SK-N-SH (cell line): ENCODE data around the gene COL9A3. TPM values are rescaled to one million over a fixed set of nuclear protein-coding genes. Genes with fewer than 3 reads are reported as not detected.
A peak's percentile ranks its signal among the peaks of the same experiment; 100 is the strongest.

Source experiments
- CTCF ChIA-PET: fragments of 300-600, 350-600 bp; formaldehyde crosslinking; extraction: SDS; loops from one replicate; lab custom pipeline; 2021; lab: Yijun Ruan, JAX
- POLR2A ChIA-PET: fragments of 350-600 bp; sonication (Branson Sonifier 250); formaldehyde crosslinking; extraction: SDS; loops from one replicate; lab custom pipeline; 2020; ENCODE audit warnings: antibody characterized with exemption, inconsistent platforms; lab: Yijun Ruan, JAX
- DNase-seq: peaks from one replicate; pipeline ENCODE4 v3.0.0; 2012
- H2AFZ ChIP-seq: fragments of 200-600 bp; sonication (generic); 2 replicates; pipeline ENCODE4 v1.8.1; 2016; ENCODE audit warnings: antibody characterized with exemption, mild to moderate bottlenecking, low read depth
- H3F3A ChIP-seq: fragments of 200-600 bp; sonication (generic); replicated peaks from 2 replicates; pipeline ENCODE3; 2016; ENCODE audit warnings: antibody characterized with exemption, mild to moderate bottlenecking; ENCODE audit not compliant: insufficient read depth
- H3K27ac ChIP-seq, 2 experiments: fragments of 200-500 bp in 1 of 2; fragments of 200-600 bp in 1 of 2; sonication (Bioruptor generic) in 1 of 2; sonication (generic), shearing (Covaris generic) in 1 of 2; 2 replicates each; pipeline versions ENCODE4 v1.5.1 to v1.6.1; 2014 to 2016; ENCODE audit warnings: low read depth in 2 of 2, inconsistent platforms in 1 of 2, low read length in 1 of 2, mild to moderate bottlenecking in 1 of 2, mixed read lengths in 1 of 2
- H3K27me3 ChIP-seq: fragments of 200-600 bp; sonication (generic), shearing (Covaris generic); 2 replicates; pipeline ENCODE4 v1.6.1; 2016; ENCODE audit warnings: mixed run types; ENCODE audit not compliant: insufficient read depth
- H3K36me3 ChIP-seq, 2 experiments: fragments of 200-500 bp in 1 of 2; fragments of 200-600 bp in 1 of 2; sonication (Bioruptor generic) in 1 of 2; sonication (generic) in 1 of 2; replicated peaks in 1 of 2; 2 replicates each; pipeline versions ENCODE3 to v1.5.1; 2014 to 2016; ENCODE audit warnings: low read length in 1 of 2, mild to moderate bottlenecking in 1 of 2; ENCODE audit not compliant: insufficient read depth in 2 of 2, control insufficient read depth in 1 of 2
- H3K4me1 ChIP-seq, 2 experiments: fragments of 200-500 bp in 1 of 2; fragments of 200-600 bp in 1 of 2; sonication (Bioruptor generic) in 1 of 2; sonication (generic), shearing (Covaris generic) in 1 of 2; 2 replicates each; pipeline versions ENCODE4 v1.5.1 to v1.6.1; 2014 to 2016; ENCODE audit warnings: low read depth in 1 of 2, low read length in 1 of 2, mixed run types in 1 of 2; ENCODE audit not compliant: insufficient read depth in 2 of 2, control insufficient read depth in 1 of 2
- H3K4me2 ChIP-seq: fragments of 200-600 bp; sonication (generic), shearing (Covaris generic); 2 replicates; pipeline ENCODE4 v1.6.1; 2017; ENCODE audit warnings: mixed run types
- H3K4me3 ChIP-seq, 2 experiments: fragments of 200-500 bp in 1 of 2; fragments of 200-600 bp in 1 of 2; sonication (Bioruptor generic) in 1 of 2; sonication (generic), shearing (Covaris generic) in 1 of 2; 2 replicates each; pipeline versions ENCODE4 v1.5.1 to v1.8.1; 2014 to 2016; ENCODE audit warnings: low read depth in 2 of 2, inconsistent platforms in 1 of 2, low read length in 1 of 2, mild to moderate bottlenecking in 1 of 2, mixed read lengths in 1 of 2, moderate library complexity in 1 of 2
- H3K79me2 ChIP-seq: fragments of 200-600 bp; sonication (generic); 2 replicates; pipeline ENCODE4 v1.8.1; 2017; ENCODE audit warnings: mild to moderate bottlenecking; ENCODE audit not compliant: insufficient read depth
- H3K9ac ChIP-seq: fragments of 200-600 bp; sonication (generic); 2 replicates; pipeline ENCODE4 v1.6.1; 2017; ENCODE audit warnings: mixed run types
- H3K9me2 ChIP-seq: fragments of 200-600 bp; sonication (generic); 2 replicates; pipeline ENCODE4 v1.6.1; 2017; ENCODE audit warnings: mixed run types
- H3K9me3 ChIP-seq: fragments of 200-600 bp; sonication (generic); 2 replicates; pipeline ENCODE4 v1.6.1; 2017; ENCODE audit warnings: mixed run types, mild to moderate bottlenecking, moderate library complexity
- H4K20me1 ChIP-seq: fragments of 200-600 bp; sonication (generic); 2 replicates; pipeline ENCODE4 v1.6.1; 2017; ENCODE audit warnings: mild to moderate bottlenecking, mixed run types; ENCODE audit not compliant: insufficient read depth
- CHD2 ChIP-seq: fragments of 150-350 bp; IDR thresholded peaks from 2 replicates; pipeline ENCODE4 v1.6.1; 2018; ENCODE audit warnings: low read length; ENCODE audit not compliant: partially characterized antibody
- CTCF ChIP-seq: fragments of 200-600 bp; sonication (generic); IDR thresholded peaks from 2 replicates; pipeline ENCODE4 v1.6.1; 2017; ENCODE audit warnings: antibody characterized with exemption, mild to moderate bottlenecking, moderate library complexity
- ELF1 ChIP-seq: IDR thresholded peaks from 2 replicates; pipeline ENCODE4 v1.4.0; 2012
- EP300 ChIP-seq, 2 experiments: IDR thresholded peaks; 2 replicates each; pipeline versions ENCODE4 v1.4.0 to v1.6.1; 2012; ENCODE audit warnings: borderline replicate concordance in 1 of 2, low read depth in 1 of 2, low read length in 1 of 2
- FOXJ3 ChIP-seq: sonication (generic); formaldehyde crosslinking; IDR thresholded peaks from 2 replicates; pipeline ENCODE4 v1.5.1; 2020; ENCODE audit warnings: mild to moderate bottlenecking, missing genetic modification reagents
- GATA2 ChIP-seq: sonication (generic); formaldehyde crosslinking; IDR thresholded peaks from 2 replicates; pipeline ENCODE4 v1.5.0; 2020; ENCODE audit warnings: mild to moderate bottlenecking, missing genetic modification reagents
- MEF2A ChIP-seq: IDR thresholded peaks from 2 replicates; pipeline ENCODE4 v1.4.0; 2012; ENCODE audit warnings: low read depth, borderline replicate concordance
- NFIC ChIP-seq: IDR thresholded peaks from 2 replicates; pipeline ENCODE4 v1.4.0; 2012; ENCODE audit warnings: borderline replicate concordance
- NRF1 ChIP-seq: IDR thresholded peaks from 2 replicates; pipeline ENCODE4 v1.6.1; 2012; ENCODE audit warnings: low read depth, mild to moderate bottlenecking, low read length
- PBX3 ChIP-seq: IDR thresholded peaks from 2 replicates; pipeline ENCODE4; 2012
- POLR2AphosphoS5 ChIP-seq: IDR thresholded peaks from 2 replicates; pipeline ENCODE4 v1.6.1; 2012; ENCODE audit warnings: low read depth, low read length
- RCOR1 ChIP-seq: fragments of 150-350 bp; IDR thresholded peaks from 2 replicates; pipeline ENCODE4 v1.6.1; 2017; ENCODE audit warnings: antibody characterized with exemption, low read length
- REST ChIP-seq: IDR thresholded peaks from 2 replicates; pipeline ENCODE4 v1.6.1; 2012; ENCODE audit warnings: mild to moderate bottlenecking, low read depth, low read length, moderate library complexity
- RFX5 ChIP-seq: IDR thresholded peaks from 2 replicates; pipeline ENCODE4 v1.6.1; 2012; ENCODE audit warnings: mild to moderate bottlenecking, improper control_type of control experiment, low read length
- RXRA ChIP-seq: IDR thresholded peaks from 2 replicates; pipeline ENCODE4 v1.4.0; 2012; ENCODE audit warnings: low read depth, mild to moderate bottlenecking, borderline replicate concordance
- SIN3A ChIP-seq: IDR thresholded peaks from 2 replicates; pipeline ENCODE4 v1.6.1; 2012; ENCODE audit warnings: low read depth, mild to moderate bottlenecking, low read length, moderate library complexity, borderline replicate concordance
- SMC3 ChIP-seq: IDR thresholded peaks from 2 replicates; pipeline ENCODE4 v1.6.1; 2012; ENCODE audit warnings: low read depth, low read length, improper control_type of control experiment
- TEAD4 ChIP-seq: IDR thresholded peaks from 2 replicates; pipeline ENCODE4 v1.4.0; 2012; ENCODE audit warnings: mild to moderate bottlenecking, borderline replicate concordance; ENCODE audit not compliant: insufficient read depth
- YY1 ChIP-seq: IDR thresholded peaks from 2 replicates; pipeline ENCODE4 v1.4.0; 2012; ENCODE audit warnings: low read depth, mild to moderate bottlenecking
- WGBS: methylation state at CpG from one replicate; pipeline ENCODE4 v1.1.6; 2017; ENCODE audit warnings: low lambda C conversion rate; 5-methylcytosine and 5-hydroxymethylcytosine counted together
- polyA plus RNA-seq, 3 experiments: library from polyadenylated mRNA; depleted of rRNA; stranded (reverse); fragments of >200 nt; gene quantifications; 2 replicates each; pipeline ENCODE4 v1.2.3, GENCODE V29; 2012
- TF ChIP-seq, protein P1 (sequence below): IDR thresholded peaks from 2 replicates; pipeline ENCODE4 v1.4.0; 2012; ENCODE audit warnings: low read depth

Gene COL9A3
- polyA plus RNA-seq, 1 of the 3 experiments (the other 2 are of a cell fraction), result 2.5 TPM

- H3K9me2 ChIP-seq, result no peaks in the 10 kb centered on the region
- peaks cover 19% of the 10 kb centered on the region in 2 experiments; a peak in 2 of 4 replicates for H3K4me1 ChIP-seq
- H3K27me3 ChIP-seq, result no peaks in the 10 kb centered on the region
- H4K20me1 ChIP-seq, result 0 out of 2 replicates have a peak, but pooled peaks cover 8% of the 10 kb centered on the region
- no peak for TF ChIP-seq CTCF
- no peak for TF ChIP-seq MEF2A
- TF ChIP-seq YY1, result no peak
- no peak for TF ChIP-seq SIN3A
- no peak for TF ChIP-seq POLR2AphosphoS5
- no peak for TF ChIP-seq EP300 (IDR thresholded peaks at IDR 0.05; ENCODE audit: borderline replicate concordance in 1 of 2, low read depth in 1 of 2, low read length in 1 of 2)
- TF ChIP-seq, protein P1, sequence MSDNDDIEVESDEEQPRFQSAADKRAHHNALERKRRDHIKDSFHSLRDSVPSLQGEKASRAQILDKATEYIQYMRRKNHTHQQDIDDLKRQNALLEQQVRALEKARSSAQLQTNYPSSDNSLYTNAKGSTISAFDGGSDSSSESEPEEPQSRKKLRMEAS, result no peak
- no peak for TF ChIP-seq NRF1
- no peak for TF ChIP-seq NFIC
- no peak for TF ChIP-seq PBX3
- no peak for TF ChIP-seq RFX5
- ChIA-PET CTCF (interaction anchor here (0.6 to 1.0 kb wide), 4 partner anchors 10 to 181 kb away, joined by 3 to 4 read pairs (median 3); no protein-coding TSS in a partner anchor), POLR2A (no interaction called here)
- peaks cover 19 to 35% of the 10 kb centered on the region in 2 experiments for H3K36me3 ChIP-seq
- H3K9ac ChIP-seq, result no peak overlapping the region; the same call in 1 of the 2 replicates
- H3K4me2 ChIP-seq, result peak overlapping the region; percentile 97
- peaks cover 17% of the 10 kb centered on the region for H3K79me2 ChIP-seq
- H3K4me3 ChIP-seq, result peak overlapping the region; percentile 64 to 66; a peak in 3 of 4 replicates
- no peak for DNase-seq
- no peak overlapping the region for H3K27ac ChIP-seq
- peaks cover 15% of the 10 kb centered on the region for H3F3A ChIP-seq
- no peak overlapping the region for H2AFZ ChIP-seq
- WGBS, result 88% methylated on average over 18 of the region's 26 CpGs
- no peaks in the 10 kb centered on the region for H3K9me3 ChIP-seq
Observed at GRCh38 chr20:62797671-62798532, 18.9 kb upstream of the COL9A3 start.

DNA sequence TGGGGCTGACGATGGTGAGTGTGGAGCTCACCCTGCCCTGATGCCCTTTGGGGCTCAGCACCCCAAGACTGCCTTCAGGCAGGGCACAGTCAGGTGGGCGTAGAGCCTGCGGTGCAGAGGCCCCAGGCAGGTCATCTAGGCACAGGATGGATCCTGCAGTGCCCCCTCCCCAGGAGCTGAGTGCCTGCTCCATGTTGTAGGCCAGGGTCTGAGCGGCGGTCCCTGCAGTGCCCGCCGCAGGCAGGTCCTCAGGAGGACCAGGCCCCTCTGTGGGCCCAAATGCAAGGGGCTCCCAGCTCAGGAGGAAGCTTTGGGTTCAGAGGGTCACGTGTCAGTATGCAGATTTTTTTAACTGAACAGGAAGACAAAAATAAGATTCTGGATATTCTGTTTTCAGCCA is 17.8 kb upstream of the COL9A3 start:
- CTCF ChIA-PET, result interaction anchor here (1.3 kb wide), 1 partner anchor 183 kb away, joined by 3 read pairs; no protein-coding TSS in a partner anchor
- Histone ChIP-seq H3K36me3 (peaks cover 19 to 35% of the 10 kb centered on the region in 2 experiments), H3K4me2 (no peak overlapping the region), H4K20me1 (0 out of 2 replicates have a peak, but pooled peaks cover 8% of the 10 kb centered on the region), H3K9me3 (no peaks in the 10 kb centered on the region), H3K27ac (no peak overlapping the region), H3K79me2 (peaks cover 17% of the 10 kb centered on the region), H2AFZ (no peak overlapping the region), H3K4me3 (no peak overlapping the region), H3K27me3 (no peaks in the 10 kb centered on the region), H3K9me2 (no peaks in the 10 kb centered on the region), H3K4me1 (peaks cover 13 to 16% of the 10 kb centered on the region in 2 experiments; a peak in 2 of 4 replicates), H3F3A (peaks cover 24% of the 10 kb centered on the region), H3K9ac (no peak overlapping the region)
- WGBS, result 90% methylated on average over 7 of the region's 8 CpGs
- POLR2A ChIA-PET, result no interaction called here
- no peak for DNase-seq
- no peak for TF ChIP-seq CHD2
- no peak for TF ChIP-seq FOXJ3 (CRISPR knock-in tag)
- no peak for TF ChIP-seq YY1
- no peak for TF ChIP-seq RXRA
- no peak for TF ChIP-seq NRF1
- TF ChIP-seq SMC3, result no peak
- TF ChIP-seq GATA2 (CRISPR knock-in tag), result no peak
- TF ChIP-seq ELF1, result no peak
- no peak for TF ChIP-seq TEAD4
- TF ChIP-seq RCOR1, result no peak
- no peak for TF ChIP-seq REST
- TF ChIP-seq SIN3A, result no peak
